ENCODE results near the gene TTC21B.
"Not testable (repeated sequence)": the region's sequence is repeated elsewhere in the genome, so short reads cannot be mapped to it uniquely, and the experiment has no call there.

TTC21B gene

DNA sequence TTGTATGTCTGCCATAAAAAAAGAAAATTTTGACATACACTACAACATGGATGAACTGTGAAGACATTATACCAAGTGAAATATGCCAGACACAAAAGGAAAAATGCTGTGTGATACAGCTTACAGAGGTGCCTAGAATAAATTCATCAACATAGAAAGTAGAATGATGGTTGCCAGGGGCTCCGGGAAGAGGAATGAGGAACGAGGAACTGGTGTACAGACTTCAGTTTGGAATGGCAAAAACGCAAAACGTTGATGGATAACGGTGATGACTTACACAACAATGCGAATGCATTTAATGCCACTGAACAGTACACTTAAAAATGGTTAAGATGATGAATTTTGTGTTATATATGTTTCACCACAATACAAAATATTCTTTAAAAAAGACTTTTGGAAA is 61.0 kb downstream of the TTC21B start:
- intact Hi-C loops (cut with DNase I): no loop called here
- DNase-seq: no peak

GRCh38 chr2:165891943-165892342 is 61.6 kb downstream of the TTC21B start:
- intact Hi-C loops (cut with DNase I): no loop called here
- no peak for DNase-seq

GRCh38 chr2:165891345-165891744 is 62.2 kb downstream of the TTC21B start:
- no peak for DNase-seq
- intact Hi-C loops (cut with DNase I): no loop called here

DNA sequence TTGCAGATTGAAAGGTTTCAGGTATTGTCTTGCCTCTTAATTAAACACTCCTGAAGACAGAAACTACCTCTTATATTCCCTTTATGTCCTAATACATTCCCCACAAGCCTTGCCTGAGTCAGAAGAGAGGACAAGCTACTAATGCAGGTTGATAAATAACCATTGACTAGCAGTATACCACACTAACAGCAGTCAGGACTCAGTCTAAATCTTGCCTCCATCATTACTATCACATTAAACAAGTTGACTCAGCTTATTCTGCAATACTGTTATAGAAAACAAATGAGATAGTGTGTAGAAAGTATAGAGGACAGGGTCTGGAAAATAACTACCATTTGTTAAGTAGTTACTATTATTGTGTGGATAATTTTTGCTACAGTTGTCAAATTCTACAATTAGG is 63.8 kb downstream of the TTC21B start:
- intact Hi-C loops (cut with DNase I): loop anchor here (5.0 kb wide), 1 partner anchor 63 kb away; the partner anchor contains the start of gene TTC21B
- no peak for DNase-seq

GRCh38 chr2:165889158-165889557 is 64.4 kb downstream of the TTC21B start:
- DNase-seq: no peak
- intact Hi-C loops (cut with DNase I): loop anchor here (5.0 kb wide), 1 partner anchor 63 kb away; the partner anchor contains the start of gene TTC21B

DNA sequence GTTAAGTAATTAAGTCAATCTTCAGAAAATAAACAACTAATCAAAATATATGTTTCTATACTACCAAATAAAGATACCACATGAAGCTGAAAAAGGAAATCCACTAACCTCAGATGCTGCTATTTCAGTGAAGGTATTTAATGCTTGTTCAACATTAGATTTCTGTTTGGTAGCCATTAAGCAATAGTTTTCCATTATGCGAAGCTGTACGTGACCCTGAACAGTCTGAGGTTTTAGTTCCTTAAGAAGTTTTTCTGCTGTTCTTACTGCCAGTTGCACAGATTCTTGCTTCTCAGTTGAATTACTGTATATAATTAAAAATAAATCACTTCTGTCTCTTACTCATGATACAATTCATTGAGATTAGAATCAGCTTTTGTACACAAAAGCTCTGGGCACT is 65.4 kb downstream of the TTC21B start:
- intact Hi-C loops (cut with DNase I): loop anchor here (5.0 kb wide), 1 partner anchor 64 kb away; the partner anchor contains the start of gene TTC21B
- no peak for DNase-seq

DNA sequence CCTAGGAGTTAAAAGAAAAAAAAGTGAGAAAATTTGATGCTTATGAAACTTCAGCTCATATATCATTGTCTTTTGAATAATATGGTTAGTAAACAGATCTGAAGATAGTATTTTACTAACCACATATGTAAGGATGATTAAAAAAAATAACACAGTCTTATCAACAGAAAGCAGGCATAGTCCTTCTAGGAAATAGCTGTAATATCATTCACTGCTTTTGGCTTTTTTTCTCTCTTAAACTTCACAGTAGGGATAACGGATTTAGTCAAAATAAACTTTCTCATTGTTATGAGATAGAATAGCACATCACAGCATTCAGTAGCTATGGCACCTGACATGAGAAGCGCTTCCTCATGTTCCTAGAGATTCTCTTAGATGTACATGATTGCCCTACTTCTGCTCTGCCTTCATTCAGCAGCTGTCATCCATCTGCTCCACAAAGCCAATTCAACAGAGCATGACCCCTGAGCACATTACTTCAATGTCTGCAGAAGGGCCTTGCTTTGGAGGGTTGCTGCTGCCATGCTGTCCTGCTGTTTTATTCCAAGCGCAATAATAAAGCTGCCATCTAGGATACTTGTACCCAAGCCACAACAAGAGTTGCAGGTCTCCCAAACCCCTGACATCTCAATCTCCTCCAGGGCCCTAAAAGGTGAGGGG is 67.0 kb downstream of the TTC21B start:
- intact Hi-C loops (cut with DNase I): loop anchor here (5.0 kb wide), 1 partner anchor 66 kb away; the partner anchor contains the start of gene TTC21B
- no peak for DNase-seq

- intact Hi-C loops (cut with DNase I): no loop called here
- DNase-seq: no peak
Observed at GRCh38 chr2:165877565-165878550, 75.7 kb downstream of the TTC21B start.

GRCh38 chr2:165876712-165877111 is 76.9 kb downstream of the TTC21B start:
- intact Hi-C loops (cut with DNase I): no loop called here
- no peak for DNase-seq

DNA sequence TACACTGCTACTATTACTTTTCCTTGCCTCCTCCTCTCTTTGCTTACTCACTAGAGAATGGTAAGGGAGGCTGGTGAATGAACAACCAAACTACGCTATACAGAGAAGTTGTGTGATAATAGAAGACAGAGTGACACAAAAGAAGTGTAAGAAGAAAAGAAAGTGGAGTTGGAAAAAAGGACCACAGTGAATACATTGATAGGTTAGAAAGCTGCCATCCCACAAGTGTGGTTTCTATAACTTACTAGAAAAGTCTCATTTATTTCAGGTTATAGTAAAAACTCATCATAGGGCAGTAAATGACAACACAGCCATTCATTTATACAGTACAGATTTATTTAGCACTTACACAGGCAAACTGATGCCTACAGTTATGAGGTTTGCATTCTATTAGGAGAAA is 77.3 kb downstream of the TTC21B start:
- no peak for DNase-seq
- intact Hi-C loops (cut with DNase I): no loop called here

GRCh38 chr2:165874445-165875039 is 79.0 kb downstream of the TTC21B start:
- intact Hi-C loops (cut with DNase I): loop anchor here (5.0 kb wide), 1 partner anchor 477 kb away; no protein-coding TSS in a partner anchor
- peak in 4 of 42 donors; percentile 28 to 53 (median 30) for DNase-seq

DNA sequence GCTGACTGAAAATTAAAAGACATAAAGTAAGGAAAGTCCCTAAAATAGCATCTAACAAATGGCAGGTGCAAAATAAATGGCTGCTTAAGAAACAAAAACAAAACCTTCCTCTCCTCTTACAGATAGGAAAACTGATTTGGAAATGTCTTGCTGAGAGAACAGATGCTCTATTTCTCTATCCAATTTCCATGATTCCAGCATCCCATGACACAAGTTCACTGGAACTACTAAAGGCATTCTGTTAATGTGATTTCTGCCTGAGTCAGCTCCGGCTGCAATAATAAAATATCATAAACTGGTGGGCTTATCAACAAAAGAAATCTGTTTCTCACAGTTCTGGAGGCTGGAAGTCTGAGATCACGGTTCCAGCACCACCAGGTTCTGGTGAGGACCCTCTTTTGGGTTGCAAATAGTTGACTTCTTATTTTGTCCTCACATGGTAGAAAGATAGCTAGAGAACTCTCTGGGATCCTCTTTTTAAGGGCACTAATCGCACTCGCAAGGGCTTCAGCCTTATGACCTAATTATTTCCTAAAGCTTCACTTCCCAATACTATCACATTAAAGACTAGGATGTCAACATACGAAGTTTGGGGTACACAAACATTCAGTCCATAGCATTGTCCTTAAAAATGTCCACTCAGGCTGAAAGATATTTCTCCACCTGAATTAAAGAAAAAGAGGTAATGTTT is 81.3 kb downstream of the TTC21B start:
- intact Hi-C loops (cut with DNase I): loop anchor here (5.0 kb wide), 1 partner anchor 475 kb away; no protein-coding TSS in a partner anchor
- no peak for DNase-seq

DNA sequence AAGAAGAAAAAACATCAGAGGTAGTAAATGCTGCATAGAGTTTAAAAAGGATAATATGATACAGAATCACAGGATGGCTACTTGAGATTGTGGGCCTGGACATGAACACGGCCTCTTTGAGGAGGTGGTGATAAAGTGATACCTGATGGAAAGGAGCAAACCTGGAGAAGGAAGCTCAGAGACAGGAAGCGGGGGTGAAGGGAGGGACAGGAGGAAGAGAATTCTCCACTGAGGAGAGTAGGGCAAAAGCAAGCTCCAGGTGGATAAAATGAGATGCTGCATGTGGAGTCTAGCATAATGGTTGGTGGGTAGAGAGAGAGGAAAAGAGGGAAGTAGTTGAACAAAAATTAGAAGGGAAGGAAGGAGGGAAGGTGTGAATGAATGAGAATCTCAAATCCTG is 82.6 kb downstream of the TTC21B start:
- intact Hi-C loops (cut with DNase I): loop anchor here (5.0 kb wide), 1 partner anchor 474 kb away; no protein-coding TSS in a partner anchor
- no peak for DNase-seq

- intact Hi-C loops (cut with DNase I): loop anchor here (5.0 kb wide), 1 partner anchor 473 kb away; no protein-coding TSS in a partner anchor
- DNase-seq: peak in 10 of 42 donors; percentile 14 to 62 (median 36)
Observed at GRCh38 chr2:165870346-165870745, 83.2 kb downstream of the TTC21B start.

DNA sequence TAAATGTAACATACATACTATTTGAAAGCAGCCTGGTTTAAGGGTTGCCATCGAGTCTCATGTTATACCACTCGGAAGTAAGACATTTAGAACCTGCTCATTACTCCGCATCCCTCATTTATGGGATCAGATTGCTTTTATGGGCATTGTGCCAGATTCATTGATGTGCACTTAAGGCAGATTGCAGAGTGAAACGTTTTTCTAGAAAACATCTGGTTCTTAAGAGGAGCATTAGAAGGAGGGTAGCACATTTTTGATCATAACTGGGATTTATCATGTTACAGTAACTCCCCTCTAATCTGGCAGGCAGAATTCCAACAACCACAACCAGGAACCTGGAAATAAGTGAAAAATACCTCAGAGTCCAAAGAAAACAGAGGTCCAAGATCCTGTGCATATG is 85.4 kb downstream of the TTC21B start:
- intact Hi-C loops (cut with DNase I): no loop called here
- DNase-seq: no peak

DNA sequence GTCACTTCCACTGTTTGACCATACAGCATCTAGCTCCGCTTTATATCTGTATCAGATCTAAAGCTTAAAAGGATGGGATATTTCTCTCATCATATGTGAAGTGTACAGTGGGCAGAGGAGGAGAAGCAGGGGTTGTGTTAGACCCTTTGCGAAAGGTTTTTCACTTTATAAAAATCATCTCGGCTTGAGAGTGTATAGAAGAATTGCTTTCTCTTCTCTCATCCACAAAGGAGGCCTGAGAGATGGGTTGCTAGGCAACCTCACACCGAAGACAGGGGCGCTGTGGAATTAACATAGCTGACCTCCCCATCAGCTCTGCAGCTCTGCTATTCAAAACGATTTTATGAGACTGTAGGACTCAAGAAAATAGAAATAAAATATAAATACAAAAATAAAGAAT is 89.3 kb downstream of the TTC21B start:
- intact Hi-C loops (cut with DNase I): no loop called here
- peak in 29 of 42 donors; percentile 7 to 70 (median 36) for DNase-seq

DNA sequence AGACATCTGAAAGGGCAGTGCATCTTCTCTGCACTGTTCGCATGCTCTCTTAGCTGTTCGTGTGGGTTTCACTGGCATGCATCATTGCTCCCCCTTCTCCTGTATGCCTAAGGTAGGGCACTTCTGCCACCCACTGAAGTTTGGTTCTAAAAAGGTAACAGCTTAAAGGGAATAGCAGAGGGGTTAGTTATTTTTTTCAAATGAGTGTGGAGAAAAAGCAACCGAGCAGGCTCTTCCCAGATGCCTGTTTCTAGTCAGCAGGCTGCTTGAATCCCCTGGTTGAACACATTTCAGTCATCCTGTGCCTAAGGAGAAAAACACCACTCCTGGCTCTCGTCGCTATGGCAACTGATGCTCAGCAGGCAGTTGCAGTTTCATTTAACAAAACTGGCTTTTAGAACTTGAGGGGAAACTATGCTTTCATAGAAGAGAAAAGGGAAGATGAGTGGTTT is 89.7 kb downstream of the TTC21B start:
- intact Hi-C loops (cut with DNase I): no loop called here
- peak in 40 of 42 donors; percentile 15 to 85 (median 58) for DNase-seq

- intact Hi-C loops (cut with DNase I); DNase-seq: not testable (repeated sequence)
Observed at GRCh38 chr2:165861083-165861482, 92.5 kb downstream of the TTC21B start.

DNA sequence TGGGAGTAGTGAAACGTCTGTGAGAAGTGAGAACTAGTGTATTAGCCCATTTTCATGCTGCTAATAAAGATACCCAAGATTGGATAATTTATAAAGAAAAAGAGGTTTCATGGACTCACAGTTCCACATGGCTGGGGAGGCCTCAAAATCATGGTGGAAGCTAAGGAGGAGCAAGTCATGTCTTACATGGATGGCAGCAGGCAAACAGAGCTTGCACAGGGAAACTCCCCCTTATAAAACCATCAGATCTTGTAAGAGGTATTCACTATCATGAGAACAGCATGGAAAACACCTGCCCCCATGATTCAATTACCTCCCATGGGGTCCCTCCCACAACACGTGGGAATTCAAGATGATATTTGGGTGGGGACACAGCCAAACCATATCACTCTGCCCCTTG is 93.9 kb downstream of the TTC21B start:
- intact Hi-C loops (cut with DNase I): not testable (repeated sequence)

More for the DNA sequence above, 93.9 kb downstream of the TTC21B start:
- not testable (repeated sequence) for DNase-seq

Measured in head of caudate nucleus (tissue), 42 donors.